Breast epithelium (tissue), 3 donors: ENCODE data around the gene DONSON.
"Not testable (repeated sequence)": the region's sequence is repeated elsewhere in the genome, so short reads cannot be mapped to it uniquely, and the experiment has no call there.

Experiments used
- CTCF ChIP-seq, 3 donors: fragments of 450-650 bp; IDR thresholded peaks; one replicate each; pipeline ENCODE4 v1.5.1; 2016 to 2017; ENCODE audit warnings: antibody characterized with exemption in 3 of 3, mild to moderate bottlenecking in 3 of 3, moderate library complexity in 3 of 3
- POLR2A ChIP-seq: fragments of 450-650 bp; IDR thresholded peaks from one replicate; pipeline ENCODE4 v1.6.1; 2016; ENCODE audit warnings: antibody characterized with exemption, mild to moderate bottlenecking, moderate library complexity
- POLR2AphosphoS5 ChIP-seq, 3 donors: sonication (generic); formaldehyde crosslinking; IDR thresholded peaks; one replicate each; pipeline ENCODE4 v1.6.1; 2017; ENCODE audit warnings: antibody characterized with exemption in 3 of 3

GRCh38 chr21:33576741-33577141, 11.7 kb downstream of the DONSON start:
- TF ChIP-seq POLR2AphosphoS5 (IDR thresholded peaks at IDR 0.05); CTCF (IDR thresholded peaks at IDR 0.05); POLR2A: not testable (repeated sequence)
